ENCODE data around the gene DAGLA. TPM values are rescaled to one million over a fixed set of nuclear protein-coding genes. Genes with fewer than 3 reads are reported as not detected.

Gene DAGLA
- total RNA-seq, 1 experiment from 2014 or later = 3.1 TPM

- no peak for DNase-seq (ENCODE audit: low spot score)
- H3K9me3 Mint-ChIP-seq = no peaks in the 10 kb centered on the region
Measured at GRCh38 chr11:61763930-61764605, 83.9 kb downstream of the DAGLA start.

GRCh38 chr11:61764606-61765260, 84.5 kb downstream of the DAGLA start:
- TF ChIP-seq ATF1 (CRISPR knock-in tag; IDR thresholded peaks at IDR 0.05) (no peak), EMX1 (CRISPR knock-in tag; IDR thresholded peaks at IDR 0.05) (no peak), CBFB (CRISPR knock-in tag; IDR thresholded peaks at IDR 0.05; ENCODE audit: low read depth) (no peak), CREB1 (CRISPR knock-in tag; IDR thresholded peaks at IDR 0.05) (no peak), ESRRA (CRISPR knock-in tag; IDR thresholded peaks at IDR 0.05; ENCODE audit: borderline replicate concordance) (no peak; the same call in 1 of the 2 replicates), ZMAT4 (CRISPR knock-in tag; IDR thresholded peaks at IDR 0.05) (no peak), ZNF671 (CRISPR knock-in tag; IDR thresholded peaks at IDR 0.05) (no peak), CDX4 (CRISPR knock-in tag; IDR thresholded peaks at IDR 0.05; ENCODE audit: borderline replicate concordance) (no peak), IRF1 (CRISPR knock-in tag; IDR thresholded peaks at IDR 0.05) (no peak), SMAD4 (CRISPR knock-in tag; IDR thresholded peaks at IDR 0.05) (no peak), SOX15 (CRISPR knock-in tag; IDR thresholded peaks at IDR 0.05) (no peak), GABPB1 (CRISPR knock-in tag; IDR thresholded peaks at IDR 0.05) (no peak), FOXJ3 (CRISPR knock-in tag; IDR thresholded peaks at IDR 0.05; ENCODE audit: borderline replicate concordance) (no peak), ATF6 (CRISPR knock-in tag; IDR thresholded peaks at IDR 0.05) (no peak), ZNF263 (CRISPR knock-in tag; IDR thresholded peaks at IDR 0.05; ENCODE audit: low read depth) (no peak)
- H3K27ac Mint-ChIP-seq = no peak overlapping the region
- DNase-seq (ENCODE audit: low spot score) (no peak), ATAC-seq (peak; percentile 65)
- ChIA-PET CTCF (interaction anchor here (0.6 to 6.3 kb wide), 10 partner anchors 10 to 31 kb away, joined by 3 to 42 read pairs (median 6); partner anchors contain the start of genes FEN1, MYRF and TMEM258), POLR2A (no interaction called here)
- H3K4me3 Mint-ChIP-seq = no peak overlapping the region
- H3K4me1 Mint-ChIP-seq = peaks cover 10% of the 10 kb centered on the region
- H3K9me3 Mint-ChIP-seq = no peaks in the 10 kb centered on the region
- peaks cover 3% of the 10 kb centered on the region; the same call in 1 of the 2 replicates for H3K27me3 Mint-ChIP-seq (ENCODE audit: low read depth)
- no peaks in the 10 kb centered on the region for H3K36me3 Mint-ChIP-seq

More at GRCh38 chr11:61763930-61764605, 83.9 kb downstream of the DAGLA start:
- H3K36me3 Mint-ChIP-seq = no peaks in the 10 kb centered on the region
- peaks cover 3% of the 10 kb centered on the region; the same call in 1 of the 2 replicates for H3K27me3 Mint-ChIP-seq (ENCODE audit: low read depth)
- no peak overlapping the region for H3K4me3 Mint-ChIP-seq
- ATAC-seq = no peak
- peaks cover 10% of the 10 kb centered on the region for H3K4me1 Mint-ChIP-seq
- TF ChIP-seq CREM (CRISPR knock-in tag; IDR thresholded peaks at IDR 0.05) (no peak), ARID4B (CRISPR knock-in tag; IDR thresholded peaks at IDR 0.05; ENCODE audit: borderline replicate concordance) (no peak), GTF2I (CRISPR knock-in tag; conservative IDR thresholded peaks at IDR 0.05) (0 out of 2 replicates have a peak, but pooled peaks have one; percentile 12), ESRRA (CRISPR knock-in tag; IDR thresholded peaks at IDR 0.05; ENCODE audit: borderline replicate concordance) (peak; percentile 41; the same call in 1 of the 2 replicates)
- ChIA-PET CTCF (interaction anchor here (0.6 to 6.3 kb wide), 8 partner anchors 11 to 31 kb away, joined by 3 to 42 read pairs (median 8); partner anchors contain the start of genes FEN1, MYRF and TMEM258), POLR2A (no interaction called here)
- H3K27ac Mint-ChIP-seq = no peak overlapping the region

Measured in WTC11 (cell line).